Colonic mucosa (tissue), 4 donors: Measurements from ENCODE around the gene AMACR. TPM values are rescaled to one million over a fixed set of nuclear protein-coding genes. Genes with fewer than 3 reads are reported as not detected.

Experiments
- DNase-seq: peaks from one replicate; pipeline ENCODE4 v3.0.0-alpha.2; 2020
- H3K27ac ChIP-seq: fragments of 200-600 bp; one replicate; pipeline ENCODE4 v1.8.0; 2021
- H3K27me3 ChIP-seq: fragments of 200-600 bp; one replicate; pipeline ENCODE4 v1.8.0; 2021
- H3K36me3 ChIP-seq: fragments of 200-600 bp; one replicate; pipeline ENCODE4 v1.8.0; 2021
- H3K4me1 ChIP-seq: fragments of 200-600 bp; one replicate; pipeline ENCODE4 v1.8.0; 2021; ENCODE audit warnings: mild to moderate bottlenecking
- H3K4me3 ChIP-seq: fragments of 200-600 bp; one replicate; pipeline ENCODE4 v1.8.0; 2021
- H3K9ac ChIP-seq, 2 donors: one replicate each; pipeline ENCODE4 v1.7.0; 2013; ENCODE audit warnings: control low read depth in 2 of 2, low read depth in 2 of 2, low read length in 2 of 2
- H3K9me3 ChIP-seq: fragments of 200-600 bp; one replicate; pipeline ENCODE4 v1.8.0; 2021
- CTCF ChIP-seq: fragments of 200-600 bp; IDR thresholded peaks from one replicate; pipeline ENCODE4 v1.8.0; 2022; ENCODE audit warnings: antibody characterized with exemption, mild to moderate bottlenecking
- intact Hi-C: fragments of 100-400 bp; cut with DNase I; formaldehyde crosslinking; loops from one replicate; pipeline ENCODE4 v1.14.1; 2022
- total RNA-seq, 2 donors: library from RNA; stranded (reverse); fragmentation: NEBNext Ultra II Directional in 1 of 2; extraction: Animal tissue kit (Norgen Biotek cat#: 25700) in 1 of 2; gene quantifications; one replicate each; pipeline ENCODE4 v1.2.1, GENCODE V29; 2021
- donor health status: healthy.
- donor health status: DM: no; HTN: no; CAD: no.
- donor health status: DM: no; HTN: no; CAD: no.

The AMACR gene
- total RNA-seq, 2 donors from 2014 or later, result 50.3 to 67.9 TPM

DNA sequence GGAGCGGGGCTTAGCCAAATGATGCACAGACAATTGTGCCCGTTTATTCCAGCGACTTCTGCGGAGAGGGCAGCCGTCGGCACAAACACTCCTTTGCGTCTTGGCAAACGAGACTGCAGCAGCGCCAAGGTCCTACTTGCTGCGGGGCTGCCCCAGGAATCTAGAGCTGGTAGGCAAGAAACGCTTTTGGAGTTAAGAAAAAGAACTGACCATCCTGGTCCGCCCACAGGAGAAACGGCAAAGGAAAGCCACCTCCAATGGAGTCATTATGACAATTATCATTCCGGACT is 69.4 kb downstream of the AMACR start:
- DNase-seq, result no peak
- Histone ChIP-seq H3K9ac (no peak overlapping the region), H3K27ac (no peak overlapping the region), H3K4me3 (no peak overlapping the region), H3K36me3 (no peaks in the 10 kb centered on the region), H3K9me3 (no peaks in the 10 kb centered on the region), H3K27me3 (peaks cover 23% of the 10 kb centered on the region), H3K4me1 (no peaks in the 10 kb centered on the region)
- no peak for TF ChIP-seq CTCF
- intact Hi-C loops, result no loop called here

DNA sequence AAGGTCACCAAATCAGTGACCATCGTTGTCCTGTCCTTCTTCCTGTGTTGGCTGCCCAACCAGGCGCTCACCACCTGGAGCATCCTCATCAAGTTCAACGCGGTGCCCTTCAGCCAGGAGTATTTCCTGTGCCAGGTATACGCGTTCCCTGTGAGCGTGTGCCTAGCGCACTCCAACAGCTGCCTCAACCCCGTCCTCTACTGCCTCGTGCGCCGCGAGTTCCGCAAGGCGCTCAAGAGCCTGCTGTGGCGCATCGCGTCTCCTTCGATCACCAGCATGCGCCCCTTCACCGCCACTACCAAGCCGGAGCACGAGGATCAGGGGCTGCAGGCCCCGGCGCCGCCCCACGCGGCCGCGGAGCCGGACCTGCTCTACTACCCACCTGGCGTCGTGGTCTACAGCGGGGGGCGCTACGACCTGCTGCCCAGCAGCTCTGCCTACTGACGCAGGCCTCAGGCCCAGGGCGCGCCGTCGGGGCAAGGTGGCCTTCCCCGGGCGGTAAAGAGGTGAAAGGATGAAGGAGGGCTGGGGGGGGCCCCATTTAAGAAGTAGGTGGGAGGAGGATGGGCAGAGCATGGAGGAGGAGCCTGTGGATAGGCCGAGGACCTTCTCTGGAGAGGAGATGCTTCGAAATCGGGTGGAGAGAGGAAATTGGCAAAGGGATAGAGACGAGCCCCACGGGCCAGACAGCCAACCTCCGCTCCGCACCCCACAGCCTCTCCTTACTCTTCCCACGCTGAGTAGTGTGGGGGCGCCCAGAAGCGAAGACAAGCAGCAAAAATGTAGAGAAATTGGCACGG is 69.9 kb downstream of the AMACR start:
- H3K9ac ChIP-seq, result no peak overlapping the region
- no peak for DNase-seq
- H3K4me3 ChIP-seq, result no peak overlapping the region
- H3K27ac ChIP-seq, result no peak overlapping the region
- H3K36me3 ChIP-seq, result no peaks in the 10 kb centered on the region
- H3K9me3 ChIP-seq, result no peaks in the 10 kb centered on the region
- intact Hi-C loops, result no loop called here
- TF ChIP-seq CTCF, result no peak
- H3K27me3 ChIP-seq, result peaks cover 23% of the 10 kb centered on the region
- no peaks in the 10 kb centered on the region for H3K4me1 ChIP-seq

DNA sequence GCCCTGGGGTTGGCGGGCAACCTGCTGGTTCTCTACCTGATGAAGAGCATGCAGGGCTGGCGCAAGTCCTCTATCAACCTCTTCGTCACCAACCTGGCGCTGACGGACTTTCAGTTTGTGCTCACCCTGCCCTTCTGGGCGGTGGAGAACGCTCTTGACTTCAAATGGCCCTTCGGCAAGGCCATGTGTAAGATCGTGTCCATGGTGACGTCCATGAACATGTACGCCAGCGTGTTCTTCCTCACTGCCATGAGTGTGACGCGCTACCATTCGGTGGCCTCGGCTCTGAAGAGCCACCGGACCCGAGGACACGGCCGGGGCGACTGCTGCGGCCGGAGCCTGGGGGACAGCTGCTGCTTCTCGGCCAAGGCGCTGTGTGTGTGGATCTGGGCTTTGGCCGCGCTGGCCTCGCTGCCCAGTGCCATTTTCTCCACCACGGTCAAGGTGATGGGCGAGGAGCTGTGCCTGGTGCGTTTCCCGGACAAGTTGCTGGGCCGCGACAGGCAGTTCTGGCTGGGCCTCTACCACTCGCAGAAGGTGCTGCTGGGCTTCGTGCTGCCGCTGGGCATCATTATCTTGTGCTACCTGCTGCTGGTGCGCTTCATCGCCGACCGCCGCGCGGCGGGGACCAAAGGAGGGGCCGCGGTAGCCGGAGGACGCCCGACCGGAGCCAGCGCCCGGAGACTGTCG is 70.7 kb downstream of the AMACR start:
- no peak overlapping the region for H3K4me3 ChIP-seq
- no peaks in the 10 kb centered on the region for H3K9me3 ChIP-seq
- intact Hi-C loops, result no loop called here

DNA sequence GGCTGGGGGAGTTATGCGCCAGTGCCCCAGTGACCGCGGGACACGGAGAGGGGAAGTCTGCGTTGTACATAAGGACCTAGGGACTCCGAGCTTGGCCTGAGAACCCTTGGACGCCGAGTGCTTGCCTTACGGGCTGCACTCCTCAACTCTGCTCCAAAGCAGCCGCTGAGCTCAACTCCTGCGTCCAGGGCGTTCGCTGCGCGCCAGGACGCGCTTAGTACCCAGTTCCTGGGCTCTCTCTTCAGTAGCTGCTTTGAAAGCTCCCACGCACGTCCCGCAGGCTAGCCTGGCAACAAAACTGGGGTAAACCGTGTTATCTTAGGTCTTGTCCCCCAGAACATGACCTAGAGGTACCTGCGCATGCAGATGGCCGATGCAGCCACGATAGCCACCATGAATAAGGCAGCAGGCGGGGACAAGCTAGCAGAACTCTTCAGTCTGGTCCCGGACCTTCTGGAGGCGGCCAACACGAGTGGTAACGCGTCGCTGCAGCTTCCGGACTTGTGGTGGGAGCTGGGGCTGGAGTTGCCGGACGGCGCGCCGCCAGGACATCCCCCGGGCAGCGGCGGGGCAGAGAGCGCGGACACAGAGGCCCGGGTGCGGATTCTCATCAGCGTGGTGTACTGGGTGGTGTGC is 71.4 kb downstream of the AMACR start, which contains the start of gene RXFP3:
RXFP3 (plus strand) TSS at position 6 of the 636 bp plus-strand sequence; CDS start at position 361, 355 bp downstream.
- intact Hi-C loops, result no loop called here
- no peak for TF ChIP-seq CTCF
- no peak within 1 kb of the TSS for H3K9ac ChIP-seq
- H3K36me3 ChIP-seq, result no peaks in the 10 kb centered on the region
- no peaks in the 10 kb centered on the region for H3K4me1 ChIP-seq
- no peak within 1 kb of the TSS for H3K27ac ChIP-seq
- H3K27me3 ChIP-seq, result peaks cover 23% of the 10 kb centered on the region
- H3K4me3 ChIP-seq, result no peak within 1 kb of the TSS
- DNase-seq, result no peak
- H3K9me3 ChIP-seq, result no peaks in the 10 kb centered on the region

More for the DNA sequence above, 70.7 kb downstream of the AMACR start:
- H3K9ac ChIP-seq, result no peak overlapping the region
- no peak for DNase-seq
- no peaks in the 10 kb centered on the region for H3K4me1 ChIP-seq
- no peaks in the 10 kb centered on the region for H3K36me3 ChIP-seq
- no peak for TF ChIP-seq CTCF
- H3K27me3 ChIP-seq, result peaks cover 23% of the 10 kb centered on the region
- H3K27ac ChIP-seq, result no peak overlapping the region

Other genes with a start within 250 kb of the AMACR start
- gene ADAMTS12, start 116.1 kb downstream of the AMACR start, total RNA-seq, result 1 to 10 TPM in 1 of 2 donors, under 1 TPM in 1; 0.42 to 1.1 TPM
- not detected for gene RXFP3, start 71.7 kb downstream of the AMACR start, total RNA-seq
- gene SLC45A2, start 23.4 kb downstream of the AMACR start, total RNA-seq, result under 1 TPM in 1 of 2 donors, not detected in 1; 0.32 TPM
- 1 to 10 TPM; 2.7 to 4.6 TPM for gene C1QTNF3, start 35.2 kb upstream of the AMACR start, total RNA-seq